Sigmoid colon (tissue), 3 donors: Measurements from ENCODE around the gene HHAT.

Source experiments
- POLR2A ChIP-seq, 2 donors: fragments of 450-650 bp; IDR thresholded peaks; one replicate each; pipeline ENCODE4 v1.6.1; 2016; ENCODE audit warnings: antibody characterized with exemption in 2 of 2, mild to moderate bottlenecking in 2 of 2, moderate library complexity in 2 of 2
- TF ChIP-seq, protein P1 (sequence below), 4 experiments: fragments of 450-650 bp in 3 of 4; fragments of 200-600 bp in 1 of 4; IDR thresholded peaks; one replicate each; pipeline ENCODE4 v1.5.1; 2016 to 2019; ENCODE audit warnings: antibody characterized with exemption in 4 of 4, mild to moderate bottlenecking in 3 of 4, moderate library complexity in 2 of 4

DNA sequence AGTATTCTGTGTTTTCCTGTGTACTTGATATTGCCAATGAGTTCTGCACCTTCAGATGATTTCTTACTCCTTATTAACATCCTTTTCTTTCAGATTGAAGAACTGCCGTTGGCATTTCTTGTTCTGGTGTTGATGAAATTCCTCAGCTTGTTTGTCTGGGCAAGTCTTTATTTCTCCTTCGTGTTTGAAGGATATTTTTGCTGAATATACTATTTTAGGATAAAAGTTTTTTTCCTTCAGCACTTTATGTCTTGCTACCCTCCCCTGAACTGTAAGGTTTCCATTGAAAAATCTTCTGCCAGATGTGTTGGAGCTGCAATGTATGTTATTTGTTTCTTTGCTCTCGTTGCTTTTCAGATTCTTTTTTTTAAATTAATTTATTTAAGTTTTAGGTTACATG lies 265.9 kb downstream of the HHAT start:
- TF ChIP-seq POLR2A (IDR thresholded peaks at IDR 0.05), result no peak
- TF ChIP-seq, protein P1, sequence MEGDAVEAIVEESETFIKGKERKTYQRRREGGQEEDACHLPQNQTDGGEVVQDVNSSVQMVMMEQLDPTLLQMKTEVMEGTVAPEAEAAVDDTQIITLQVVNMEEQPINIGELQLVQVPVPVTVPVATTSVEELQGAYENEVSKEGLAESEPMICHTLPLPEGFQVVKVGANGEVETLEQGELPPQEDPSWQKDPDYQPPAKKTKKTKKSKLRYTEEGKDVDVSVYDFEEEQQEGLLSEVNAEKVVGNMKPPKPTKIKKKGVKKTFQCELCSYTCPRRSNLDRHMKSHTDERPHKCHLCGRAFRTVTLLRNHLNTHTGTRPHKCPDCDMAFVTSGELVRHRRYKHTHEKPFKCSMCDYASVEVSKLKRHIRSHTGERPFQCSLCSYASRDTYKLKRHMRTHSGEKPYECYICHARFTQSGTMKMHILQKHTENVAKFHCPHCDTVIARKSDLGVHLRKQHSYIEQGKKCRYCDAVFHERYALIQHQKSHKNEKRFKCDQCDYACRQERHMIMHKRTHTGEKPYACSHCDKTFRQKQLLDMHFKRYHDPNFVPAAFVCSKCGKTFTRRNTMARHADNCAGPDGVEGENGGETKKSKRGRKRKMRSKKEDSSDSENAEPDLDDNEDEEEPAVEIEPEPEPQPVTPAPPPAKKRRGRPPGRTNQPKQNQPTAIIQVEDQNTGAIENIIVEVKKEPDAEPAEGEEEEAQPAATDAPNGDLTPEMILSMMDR (IDR thresholded peaks at IDR 0.05), result no peak
